HepG2 (cell line): ENCODE data around the gene TOB1. TPM values are rescaled to one million over a fixed set of nuclear protein-coding genes. Genes with fewer than 3 reads are reported as not detected.
A peak's percentile ranks its signal among the peaks of the same experiment; 100 is the strongest.

ENCODE experiments used
- AGO1 ChIP-seq: fragments of 200-400 bp; formaldehyde crosslinking; IDR thresholded peaks from 2 replicates; pipeline ENCODE4 v1.6.1; 2017; ENCODE audit warnings: mild to moderate bottlenecking, low read depth, low read length, moderate library complexity; ENCODE audit not compliant: poor library complexity, severe bottlenecking
- DDIT3 ChIP-seq: sonication (generic); formaldehyde crosslinking; IDR thresholded peaks from 2 replicates; pipeline ENCODE4 v1.4.0; 2020; ENCODE audit warnings: mild to moderate bottlenecking, missing genetic modification reagents
- DNMT1 ChIP-seq: sonication (generic); formaldehyde crosslinking; IDR thresholded peaks from 2 replicates; pipeline ENCODE4 v1.5.1; 2020; ENCODE audit warnings: mild to moderate bottlenecking, missing genetic modification reagents
- DPF2 ChIP-seq: sonication (generic); formaldehyde crosslinking; IDR thresholded peaks from 2 replicates; pipeline ENCODE4 v1.4.0; 2020; ENCODE audit warnings: mild to moderate bottlenecking, low read depth, missing genetic modification reagents, borderline replicate concordance
- HOXA3 ChIP-seq: sonication (generic); formaldehyde crosslinking; IDR thresholded peaks from 2 replicates; pipeline ENCODE4 v1.5.0; 2020; ENCODE audit warnings: missing genetic modification reagents
- IKZF5 ChIP-seq: IDR thresholded peaks from 2 replicates; pipeline ENCODE4 v1.6.1; 2018; ENCODE audit warnings: missing genetic modification reagents, mild to moderate bottlenecking, missing compliant biosample characterization
- IRF9 ChIP-seq: sonication (generic); formaldehyde crosslinking; IDR thresholded peaks from 2 replicates; pipeline ENCODE4 v1.8.0; 2022; ENCODE audit warnings: missing genetic modification reagents, mild to moderate bottlenecking, borderline replicate concordance
- NKX3-1 ChIP-seq: sonication (generic); formaldehyde crosslinking; IDR thresholded peaks from 2 replicates; pipeline ENCODE4 v1.5.0; 2020; ENCODE audit warnings: missing genetic modification reagents
- PLSCR1 ChIP-seq: sonication (generic); formaldehyde crosslinking; IDR thresholded peaks from 2 replicates; pipeline ENCODE4 v1.5.0; 2020; ENCODE audit warnings: missing genetic modification reagents, mild to moderate bottlenecking, borderline replicate concordance
- SNAI1 ChIP-seq: sonication (generic); formaldehyde crosslinking; IDR thresholded peaks from 2 replicates; pipeline ENCODE4 v1.5.0; 2020; ENCODE audit warnings: mild to moderate bottlenecking, missing genetic modification reagents, borderline replicate concordance
- TARDBP ChIP-seq: sonication (generic); formaldehyde crosslinking; IDR thresholded peaks from 2 replicates; pipeline ENCODE4 v1.8.0; 2022; ENCODE audit warnings: mild to moderate bottlenecking, missing genetic modification reagents
- TFE3 ChIP-seq: IDR thresholded peaks from 2 replicates; pipeline ENCODE4 v1.6.1; 2016
- WIZ ChIP-seq: sonication (generic); formaldehyde crosslinking; IDR thresholded peaks from 2 replicates; pipeline ENCODE4 v1.5.1; 2020; ENCODE audit warnings: mild to moderate bottlenecking, missing genetic modification reagents
- ZBTB10 ChIP-seq: sonication (generic); formaldehyde crosslinking; IDR thresholded peaks from 2 replicates; pipeline ENCODE4 v1.4.0; 2020; ENCODE audit warnings: missing genetic modification reagents, borderline replicate concordance
- ZNF205 ChIP-seq: IDR thresholded peaks from 2 replicates; pipeline ENCODE4 v1.6.1; 2018; ENCODE audit warnings: missing biosample characterization, missing genetic modification reagents
- ZNF253 ChIP-seq: sonication (generic); formaldehyde crosslinking; IDR thresholded peaks from 2 replicates; pipeline ENCODE4 v1.8.0; 2022; ENCODE audit warnings: mild to moderate bottlenecking, missing genetic modification reagents, borderline replicate concordance
- ZNF556 ChIP-seq: sonication (generic); formaldehyde crosslinking; IDR thresholded peaks from 2 replicates; pipeline ENCODE4 v1.4.0; 2020; ENCODE audit warnings: mild to moderate bottlenecking, missing genetic modification reagents, borderline replicate concordance
- ZNF775 ChIP-seq: sonication (generic); formaldehyde crosslinking; IDR thresholded peaks from 2 replicates; pipeline ENCODE4 v1.4.0; 2020; ENCODE audit warnings: missing genetic modification reagents, mild to moderate bottlenecking, moderate library complexity, borderline replicate concordance
- polyA plus RNA-seq, 8 experiments: library from polyadenylated mRNA; depleted of rRNA in 3 of 8; stranded (reverse) in 7 of 8; unstranded in 1 of 8; fragments of >200 nt; fragmentation: Illumina TruSeq in 4 of 8; extraction: Trizol in 4 of 8; gene quantifications; 2 replicates each; pipeline versions ENCODE4 v1.2.1 to v1.2.3, GENCODE V29; 2011 to 2016; ENCODE audit warnings: low read depth in 4 of 8, missing spikeins in 1 of 8, mixed read lengths in 1 of 8; ENCODE audit not compliant: insufficient read depth in 1 of 8
- total RNA-seq, 5 experiments: library from RNA; depleted of rRNA; stranded (reverse); fragments of >200 nt; fragmentation: Illumina TruSeq; extraction: Trizol; gene quantifications; 2 replicates each; pipeline ENCODE4 v1.2.3, GENCODE V29; 2016; ENCODE audit warnings: low read depth in 1 of 5

TOB1 gene
- total and polyA plus RNA-seq, 2 of the 13 experiments (the other 11 are each of a cell fraction or from before 2014, with no cell fraction given) = 21.9 to 57.7 TPM

GRCh38 chr17:50909765-50910605 is 43.8 kb upstream of the TOB1 start (continued):
- TF ChIP-seq AGO1 (no peak), IRF9 (CRISPR knock-in tag) (no peak), HOXA3 (CRISPR knock-in tag) (peak; percentile 85), SNAI1 (0 out of 2 replicates have a peak, but pooled peaks have one; percentile 61), ZNF775 (0 out of 2 replicates have a peak, but pooled peaks have one; percentile 16), WIZ (CRISPR knock-in tag) (0 out of 2 replicates have a peak, but pooled peaks have one; percentile 50), TFE3 (CRISPR knock-in tag) (peak; percentile 52), NKX3-1 (CRISPR knock-in tag) (0 out of 2 replicates have a peak, but pooled peaks have one; percentile 56), DDIT3 (no peak), TARDBP (peak; percentile 25; the same call in 1 of the 2 replicates), ZBTB10 (CRISPR knock-in tag) (no peak), ZNF253 (0 out of 2 replicates have a peak, but pooled peaks have one; percentile 41), IKZF5 (CRISPR knock-in tag) (no peak; the same call in 1 of the 2 replicates), DNMT1 (CRISPR knock-in tag) (0 out of 2 replicates have a peak, but pooled peaks have one; percentile 83), ZNF205 (CRISPR knock-in tag) (peak; percentile 70; the same call in 1 of the 2 replicates), DPF2 (CRISPR knock-in tag) (peak; percentile 92), PLSCR1 (CRISPR knock-in tag) (no peak), ZNF556 (CRISPR knock-in tag) (peak; percentile 71; the same call in 1 of the 2 replicates)
